Neural progenitor cell (in vitro differentiated cells): ENCODE data around the gene DAPL1.

Experiments
- EZH2 ChIP-seq: fragments of 200-600 bp; sonication (generic); IDR thresholded peaks from 2 replicates; pipeline ENCODE4 v1.6.1; 2017; ENCODE audit warnings: antibody characterized with exemption, mild to moderate bottlenecking, moderate library complexity
- EZH2phosphoT487 ChIP-seq: fragments of 200-600 bp; sonication (generic); IDR thresholded peaks from 2 replicates; pipeline ENCODE4 v1.6.1; 2017; ENCODE audit warnings: antibody characterized with exemption
- TF ChIP-seq, protein P1 (sequence below): fragments of 200-600 bp; sonication (generic); IDR thresholded peaks from 2 replicates; pipeline ENCODE4 v1.5.1; 2017; ENCODE audit warnings: antibody characterized with exemption, mild to moderate bottlenecking

DNA sequence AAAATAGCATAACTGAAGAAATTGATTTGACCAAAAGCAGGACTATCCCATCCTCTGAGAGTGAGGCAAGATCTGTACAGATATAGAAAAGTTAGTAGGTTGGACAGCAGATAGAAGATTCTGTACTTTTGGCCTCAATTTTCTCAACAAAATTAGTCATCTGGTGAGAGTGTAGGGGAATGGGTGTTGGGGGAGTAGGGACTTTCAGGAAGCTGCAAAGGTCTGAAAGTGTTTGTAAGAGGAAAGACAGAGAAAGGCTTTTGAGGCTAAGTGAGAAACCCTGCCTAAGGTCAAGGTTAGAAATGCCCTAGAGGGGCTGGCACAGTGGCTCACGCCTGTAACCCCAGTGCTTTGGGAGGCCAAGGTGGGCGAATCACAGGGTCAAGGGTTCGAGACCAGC is 40.3 kb downstream of the DAPL1 start:
- TF ChIP-seq, protein P1, sequence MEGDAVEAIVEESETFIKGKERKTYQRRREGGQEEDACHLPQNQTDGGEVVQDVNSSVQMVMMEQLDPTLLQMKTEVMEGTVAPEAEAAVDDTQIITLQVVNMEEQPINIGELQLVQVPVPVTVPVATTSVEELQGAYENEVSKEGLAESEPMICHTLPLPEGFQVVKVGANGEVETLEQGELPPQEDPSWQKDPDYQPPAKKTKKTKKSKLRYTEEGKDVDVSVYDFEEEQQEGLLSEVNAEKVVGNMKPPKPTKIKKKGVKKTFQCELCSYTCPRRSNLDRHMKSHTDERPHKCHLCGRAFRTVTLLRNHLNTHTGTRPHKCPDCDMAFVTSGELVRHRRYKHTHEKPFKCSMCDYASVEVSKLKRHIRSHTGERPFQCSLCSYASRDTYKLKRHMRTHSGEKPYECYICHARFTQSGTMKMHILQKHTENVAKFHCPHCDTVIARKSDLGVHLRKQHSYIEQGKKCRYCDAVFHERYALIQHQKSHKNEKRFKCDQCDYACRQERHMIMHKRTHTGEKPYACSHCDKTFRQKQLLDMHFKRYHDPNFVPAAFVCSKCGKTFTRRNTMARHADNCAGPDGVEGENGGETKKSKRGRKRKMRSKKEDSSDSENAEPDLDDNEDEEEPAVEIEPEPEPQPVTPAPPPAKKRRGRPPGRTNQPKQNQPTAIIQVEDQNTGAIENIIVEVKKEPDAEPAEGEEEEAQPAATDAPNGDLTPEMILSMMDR: no peak
- no peak for TF ChIP-seq EZH2phosphoT487
- TF ChIP-seq EZH2: no peak
